PC-9 (cell line): Measurements from ENCODE around the gene WIPF1.

Experiments used
- CTCF ChIP-seq: fragments of 200-600 bp; sonication (generic); conservative IDR thresholded peaks from 2 replicates; pipeline ENCODE4 v1.6.1; 2017; ENCODE audit warnings: mixed run types, antibody characterized with exemption, mild to moderate bottlenecking, moderate library complexity
- EZH2 ChIP-seq: fragments of 200-600 bp; sonication (generic); IDR thresholded peaks from 2 replicates; pipeline ENCODE4 v1.8.0; 2017; ENCODE audit warnings: antibody characterized with exemption, low read depth

- no peak for TF ChIP-seq CTCF
- no peak for TF ChIP-seq EZH2
Observed at GRCh38 chr2:174602745-174603144, 5.1 kb upstream of the WIPF1 start.
